Prostate gland (tissue), 2 donors: ENCODE data around the gene ZBTB21. TPM values are rescaled to one million over a fixed set of nuclear protein-coding genes. Genes with fewer than 3 reads are reported as not detected.

Experiments
- DNase-seq: peaks from one replicate; pipeline ENCODE4 v3.0.0-alpha.2; 2019; ENCODE audit warnings: low spot score
- H3K27ac ChIP-seq, 2 donors: fragments of 200-600 bp; sonication (generic); 2 replicates each; pipeline ENCODE4 v1.5.1; 2017 to 2019
- H3K27me3 ChIP-seq: fragments of 200-600 bp; sonication (generic); replicated peaks from 2 replicates; pipeline ENCODE4 v1.5.1; 2019; ENCODE audit not compliant: insufficient read depth
- H3K36me3 ChIP-seq, 2 donors: fragments of 200-600 bp; sonication (generic); 1 replicate in 1 of 2; 2 replicates in 1 of 2; pipeline versions ENCODE4 v1.5.1 to v1.8.1; 2017 to 2019
- H3K4me1 ChIP-seq: fragments of 200-600 bp; sonication (generic); replicated peaks from 2 replicates; pipeline ENCODE4 v1.5.1; 2019
- H3K4me3 ChIP-seq, 2 donors: fragments of 200-600 bp; sonication (generic); 2 replicates each; pipeline ENCODE4 v1.5.1; 2017 to 2019
- H3K9me3 ChIP-seq: fragments of 200-600 bp; sonication (generic); 2 replicates; pipeline ENCODE4 v1.5.1; 2017
- POLR2A ChIP-seq: fragments of 450-650 bp; IDR thresholded peaks from one replicate; pipeline ENCODE4 v1.6.1; 2016; ENCODE audit warnings: antibody characterized with exemption, mild to moderate bottlenecking
- POLR2AphosphoS5 ChIP-seq: sonication (generic); formaldehyde crosslinking; IDR thresholded peaks from one replicate; pipeline ENCODE4 v1.6.1; 2017; ENCODE audit warnings: antibody characterized with exemption
- WGBS: methylation state at CpG from one replicate; pipeline ENCODE4 v1.1.5; 2018; 5-methylcytosine and 5-hydroxymethylcytosine counted together
- intact Hi-C: fragments of 100-400 bp; cut with DNase I; formaldehyde crosslinking; loops from one replicate; pipeline ENCODE4 v1.14.2; 2022
- total RNA-seq, 2 donors: library from RNA; depleted of rRNA; stranded (reverse); fragments of >200 nt; gene quantifications; one replicate each; pipeline ENCODE4 v1.1.0, GENCODE V29; 2016
- TF ChIP-seq, protein P1 (sequence below), 4 experiments: fragments of 200-600 bp in 2 of 4; fragments of 450-650 bp in 2 of 4; sonication (generic) in 2 of 4; IDR thresholded peaks; 1 replicate in 3 of 4; 2 replicates in 1 of 4; pipeline ENCODE4 v1.5.1; 2016 to 2019; ENCODE audit warnings: antibody characterized with exemption in 4 of 4, mild to moderate bottlenecking in 2 of 4, moderate library complexity in 2 of 4

Gene ZBTB21
- total RNA-seq, 2 donors from 2014 or later: 12.3 to 13.6 TPM

DNA sequence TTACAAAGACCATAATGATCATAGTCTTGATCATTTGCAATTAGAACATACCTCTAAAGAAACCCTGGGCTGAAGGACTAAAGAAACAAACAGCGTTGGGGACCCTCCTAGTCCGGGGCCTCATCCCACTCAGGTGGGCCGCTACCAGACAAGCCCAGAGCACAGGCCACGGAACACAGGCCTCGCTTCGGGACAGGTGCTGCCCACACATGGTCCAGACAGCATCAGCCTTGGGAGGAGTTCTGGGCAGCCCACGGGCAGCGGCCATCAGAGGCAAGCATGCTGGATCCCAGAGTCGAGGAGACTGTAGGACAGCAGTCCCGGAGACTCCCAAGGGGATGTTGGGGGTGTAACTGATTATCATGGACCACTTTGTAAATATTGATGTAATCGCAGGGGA lies 61.3 kb downstream of the ZBTB21 start:
- TF ChIP-seq POLR2A (no peak), POLR2AphosphoS5 (no peak)
- TF ChIP-seq, protein P1, sequence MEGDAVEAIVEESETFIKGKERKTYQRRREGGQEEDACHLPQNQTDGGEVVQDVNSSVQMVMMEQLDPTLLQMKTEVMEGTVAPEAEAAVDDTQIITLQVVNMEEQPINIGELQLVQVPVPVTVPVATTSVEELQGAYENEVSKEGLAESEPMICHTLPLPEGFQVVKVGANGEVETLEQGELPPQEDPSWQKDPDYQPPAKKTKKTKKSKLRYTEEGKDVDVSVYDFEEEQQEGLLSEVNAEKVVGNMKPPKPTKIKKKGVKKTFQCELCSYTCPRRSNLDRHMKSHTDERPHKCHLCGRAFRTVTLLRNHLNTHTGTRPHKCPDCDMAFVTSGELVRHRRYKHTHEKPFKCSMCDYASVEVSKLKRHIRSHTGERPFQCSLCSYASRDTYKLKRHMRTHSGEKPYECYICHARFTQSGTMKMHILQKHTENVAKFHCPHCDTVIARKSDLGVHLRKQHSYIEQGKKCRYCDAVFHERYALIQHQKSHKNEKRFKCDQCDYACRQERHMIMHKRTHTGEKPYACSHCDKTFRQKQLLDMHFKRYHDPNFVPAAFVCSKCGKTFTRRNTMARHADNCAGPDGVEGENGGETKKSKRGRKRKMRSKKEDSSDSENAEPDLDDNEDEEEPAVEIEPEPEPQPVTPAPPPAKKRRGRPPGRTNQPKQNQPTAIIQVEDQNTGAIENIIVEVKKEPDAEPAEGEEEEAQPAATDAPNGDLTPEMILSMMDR (IDR thresholded peaks at IDR 0.05): no peak
- no peak for DNase-seq
- Histone ChIP-seq H3K27ac (no peak overlapping the region), H3K27me3 (no peaks in the 10 kb centered on the region), H3K4me1 (no peaks in the 10 kb centered on the region), H3K4me3 (no peak overlapping the region), H3K9me3 (no peaks in the 10 kb centered on the region), H3K36me3 (no peaks in the 10 kb centered on the region)
- intact Hi-C loops: no loop called here
- 96% methylated on average over 7 of the region's 11 CpGs for WGBS

GRCh38 chr21:41948078-41948895 lies 61.9 kb downstream of the ZBTB21 start:
- no peak for TF ChIP-seq POLR2AphosphoS5
- TF ChIP-seq, protein P1 (IDR thresholded peaks at IDR 0.05): no peak
- TF ChIP-seq POLR2A: no peak
- Histone ChIP-seq H3K27me3 (no peaks in the 10 kb centered on the region), H3K9me3 (no peaks in the 10 kb centered on the region), H3K4me3 (no peak overlapping the region), H3K36me3 (no peaks in the 10 kb centered on the region), H3K4me1 (no peaks in the 10 kb centered on the region), H3K27ac (peak overlapping the region; percentile 40 to 55)
- intact Hi-C loops: no loop called here
- DNase-seq: no peak
- 60% methylated on average over 9 of the region's 9 CpGs for WGBS

DNA sequence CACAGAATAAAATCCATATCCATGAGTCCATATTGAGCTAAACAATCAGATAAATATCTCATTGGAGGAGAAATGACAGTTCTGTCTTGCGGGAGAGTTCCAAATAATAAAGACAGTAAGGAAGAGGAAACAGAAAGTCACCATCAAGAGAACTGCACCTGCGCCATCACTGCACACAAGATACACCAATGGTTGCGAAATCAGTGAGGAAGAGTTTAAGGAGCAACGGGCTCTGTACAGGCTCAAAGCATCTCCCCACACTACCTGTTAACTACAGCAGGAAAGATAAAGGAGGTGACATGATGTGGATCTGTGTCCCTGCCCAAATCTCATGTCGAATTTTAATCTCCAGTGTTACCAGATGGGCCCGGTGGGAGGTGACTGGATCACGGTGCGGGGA lies 64.2 kb downstream of the ZBTB21 start:
- H3K27me3 ChIP-seq: no peaks in the 10 kb centered on the region
- intact Hi-C loops: no loop called here
- no peaks in the 10 kb centered on the region for H3K9me3 ChIP-seq
- 88% methylated on average over 8 of the region's 8 CpGs for WGBS
- no peaks in the 10 kb centered on the region for H3K4me1 ChIP-seq
- no peak for DNase-seq
- no peak overlapping the region for H3K27ac ChIP-seq
- TF ChIP-seq POLR2A (no peak), POLR2AphosphoS5 (no peak)
- TF ChIP-seq, protein P1 (IDR thresholded peaks at IDR 0.05): no peak
- no peak overlapping the region for H3K4me3 ChIP-seq
- H3K36me3 ChIP-seq: no peaks in the 10 kb centered on the region

DNA sequence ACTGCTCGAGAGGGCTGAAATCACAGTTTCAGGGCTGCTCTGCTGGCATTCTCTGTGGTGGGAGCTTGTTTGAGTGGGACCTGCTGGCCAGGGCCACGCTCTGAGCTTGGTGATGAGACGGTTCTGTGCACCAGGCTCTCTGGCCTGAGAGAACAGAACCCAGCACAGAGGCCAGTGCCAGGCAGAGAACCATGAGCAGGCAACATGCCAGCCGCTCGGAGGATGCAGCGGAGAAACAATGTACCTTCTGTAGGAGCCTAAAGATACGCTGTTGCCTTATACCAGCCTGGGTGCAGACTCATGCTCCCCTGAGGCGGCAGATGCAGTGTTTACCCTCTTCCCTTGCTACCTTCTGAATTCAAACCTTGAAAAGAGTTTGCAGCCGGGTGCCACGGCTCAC lies 66.3 kb downstream of the ZBTB21 start:
- Histone ChIP-seq H3K36me3 (no peaks in the 10 kb centered on the region), H3K4me1 (no peaks in the 10 kb centered on the region), H3K27ac (no peak overlapping the region), H3K27me3 (no peaks in the 10 kb centered on the region), H3K4me3 (no peak overlapping the region), H3K9me3 (no peaks in the 10 kb centered on the region)
- 90% methylated on average over 10 of the region's 10 CpGs for WGBS
- DNase-seq: no peak
- TF ChIP-seq, protein P1 (IDR thresholded peaks at IDR 0.05): no peak
- TF ChIP-seq POLR2AphosphoS5: no peak
- intact Hi-C loops: no loop called here

GRCh38 chr21:41942457-41942856 lies 67.7 kb downstream of the ZBTB21 start:
- Histone ChIP-seq H3K27me3 (no peaks in the 10 kb centered on the region), H3K27ac (no peak overlapping the region), H3K9me3 (no peaks in the 10 kb centered on the region), H3K4me1 (no peaks in the 10 kb centered on the region), H3K36me3 (no peaks in the 10 kb centered on the region), H3K4me3 (no peak overlapping the region)
- intact Hi-C loops: no loop called here
- TF ChIP-seq, protein P1 (IDR thresholded peaks at IDR 0.05): no peak
- no peak for TF ChIP-seq POLR2AphosphoS5
- no peak for TF ChIP-seq POLR2A
- no peak for DNase-seq
- WGBS: 90% methylated on average over 9 of the region's 9 CpGs
